HepG2 (cell line): ENCODE measurements around the gene ZFAND3. TPM values are rescaled to one million over a fixed set of nuclear protein-coding genes. Genes with fewer than 3 reads are reported as not detected.
A peak's percentile ranks its signal among the peaks of the same experiment; 100 is the strongest.

Source experiments
- ATAC-seq: fragments of 200-7000 bp; cut with Tn5 transposase; 3 replicates; pipeline ENCODE4 v1.9.1; 2020; ENCODE audit warnings: mild to moderate bottlenecking, moderate library complexity
- BruUV-seq: library from RNA; stranded (reverse); fragments of 400-500 nt; replicated peaks from 2 replicates; lab custom pipeline; 2021; lab: Mats Ljungman, UMichigan
- CTCF ChIA-PET: fragments of 300-600 bp; formaldehyde crosslinking; extraction: SDS; loops from one replicate; lab custom pipeline; 2021; ENCODE audit warnings: low total read pairs, inconsistent platforms, low intra/inter-chr PET ratio; lab: Yijun Ruan, JAX
- POLR2A ChIA-PET: fragments of 350-600 bp; sonication (Branson Sonifier 250); formaldehyde crosslinking; loops from one replicate; lab custom pipeline; 2020; ENCODE audit warnings: antibody characterized with exemption, inconsistent platforms; lab: Yijun Ruan, JAX
- DNase-seq: peaks from one replicate; pipeline ENCODE4 v3.0.0-alpha.2; 2015; ENCODE audit warnings: low spot score
- FAIRE-seq: peaks from 3 replicates; lab custom pipeline; 2011; peaks lifted over from hg19 to GRCh38; lab: Jason Lieb, UNC
- H2AFZ ChIP-seq: one replicate; pipeline ENCODE4 v1.6.1; 2011; ENCODE audit warnings: low read length, inconsistent platforms
- H3K27ac ChIP-seq: fragments of 300-600 bp; 3 replicates; pipeline ENCODE4 v1.8.0; 2011; ENCODE audit warnings: mixed run types, mild to moderate bottlenecking, mixed read lengths, low read length, inconsistent platforms; ENCODE audit not compliant: insufficient read depth; ENCODE audit errors: extremely low read length
- H3K27me3 ChIP-seq, 2 experiments: fragments of 200-600 bp in 1 of 2; 2 replicates in 1 of 2; 3 replicates in 1 of 2; pipeline versions ENCODE4 v1.6.0 to v1.8.0; 2011; ENCODE audit warnings: low read length in 2 of 2, mild to moderate bottlenecking in 2 of 2, moderate library complexity in 2 of 2, inconsistent platforms in 1 of 2; ENCODE audit not compliant: insufficient read depth in 2 of 2, control insufficient read depth in 1 of 2
- H3K36me3 ChIP-seq, 2 experiments: fragments of 200-600 bp in 1 of 2; replicated peaks in 1 of 2; 2 replicates in 1 of 2; 3 replicates in 1 of 2; pipeline versions ENCODE4 v1.5.1 to v1.8.0; 2011; ENCODE audit warnings: low read length in 2 of 2, inconsistent platforms in 1 of 2; ENCODE audit not compliant: insufficient read depth in 2 of 2, control insufficient read depth in 1 of 2
- H3K4me1 ChIP-seq: 2 replicates; pipeline ENCODE4 v1.5.1; 2012; ENCODE audit warnings: low read length, inconsistent platforms; ENCODE audit not compliant: insufficient read depth
- H3K4me2 ChIP-seq: 2 replicates; pipeline ENCODE4 v1.6.0; 2011; ENCODE audit warnings: low read depth, low read length, inconsistent platforms
- H3K4me3 ChIP-seq, 3 experiments: fragments of 200-600 bp in 1 of 3; sonication (generic), shearing (Covaris generic) in 1 of 3; replicated peaks in 1 of 3; 2 replicates each; pipeline ENCODE4 v1.5.1; 2011 to 2016; ENCODE audit warnings: low read length in 3 of 3, inconsistent platforms in 2 of 3, low read depth in 2 of 3, mild to moderate bottlenecking in 2 of 3, control low read depth in 1 of 3, mixed read lengths in 1 of 3; ENCODE audit not compliant: insufficient read depth in 1 of 3
- H3K79me2 ChIP-seq: one replicate; pipeline ENCODE4 v1.6.1; 2011; ENCODE audit warnings: low read length, inconsistent platforms; ENCODE audit not compliant: insufficient read depth
- H3K9ac ChIP-seq: 2 replicates; pipeline ENCODE4 v1.6.0; 2011; ENCODE audit warnings: mild to moderate bottlenecking, low read depth, low read length, inconsistent platforms; ENCODE audit not compliant: insufficient read depth
- H3K9me3 ChIP-seq: 2 replicates; pipeline ENCODE4 v1.5.1; 2012; ENCODE audit warnings: mild to moderate bottlenecking, low read length
- H4K20me1 ChIP-seq: 2 replicates; pipeline ENCODE4 v1.6.0; 2011; ENCODE audit warnings: inconsistent platforms, mild to moderate bottlenecking, low read length, moderate library complexity; ENCODE audit not compliant: insufficient read depth
- EP300 ChIP-seq, 3 experiments: sonication (generic) in 1 of 3; formaldehyde crosslinking in 1 of 3; IDR thresholded peaks; 2 replicates each; pipeline versions ENCODE4 v1.5.1 to v1.6.1; 2011 to 2020; ENCODE audit warnings: low read depth in 2 of 3, low read length in 2 of 3, borderline replicate concordance in 1 of 3, improper control_type of control experiment in 1 of 3, mild to moderate bottlenecking in 1 of 3, missing genetic modification reagents in 1 of 3, moderate library complexity in 1 of 3
- FOXA1 ChIP-seq, 2 experiments: fragments of 450-650 bp in 1 of 2; sonication (generic) in 1 of 2; formaldehyde crosslinking in 1 of 2; IDR thresholded peaks; 2 replicates each; pipeline versions ENCODE4 v1.4.0 to v1.6.1; 2016 to 2020; ENCODE audit warnings: missing genetic modification reagents in 1 of 2
- HNF4A ChIP-seq: sonication (generic); formaldehyde crosslinking; IDR thresholded peaks from 2 replicates; pipeline ENCODE4 v1.4.0; 2020; ENCODE audit warnings: missing genetic modification reagents
- HNF4G ChIP-seq, 2 experiments: sonication (generic) in 1 of 2; formaldehyde crosslinking in 1 of 2; IDR thresholded peaks; 2 replicates each; pipeline versions ENCODE4 v1.4.0 to v1.6.1; 2011 to 2020; ENCODE audit warnings: borderline replicate concordance in 2 of 2, low read depth in 2 of 2, mild to moderate bottlenecking in 2 of 2, low read length in 1 of 2, missing genetic modification reagents in 1 of 2, moderate library complexity in 1 of 2
- NCOR1 ChIP-seq: fragments of 200-600 bp; sonication (generic); IDR thresholded peaks from 2 replicates; pipeline ENCODE4 v1.7.0; 2017; ENCODE audit warnings: antibody characterized with exemption, low read length, borderline replicate concordance
- SIN3A ChIP-seq: IDR thresholded peaks from 2 replicates; pipeline ENCODE4 v1.6.1; 2011; ENCODE audit warnings: low read depth, mild to moderate bottlenecking, control low read depth, low read length, borderline replicate concordance
- ZNF256 ChIP-seq: sonication (generic); formaldehyde crosslinking; conservative IDR thresholded peaks from 2 replicates; pipeline ENCODE4 v1.4.0; 2020; ENCODE audit warnings: missing genetic modification reagents
- WGBS: methylation state at CpG from one replicate; pipeline ENCODE4 v1.1.6; 2017; ENCODE audit warnings: low lambda C conversion rate; 5-methylcytosine and 5-hydroxymethylcytosine counted together
- in situ Hi-C: cut with HindIII; loops from 2 replicates; pipeline ENCODE4 v1.10.0; 2017; ENCODE audit warnings: low pct_unique_long_range_greater_than_20kb; ENCODE audit not compliant: extremely low pct_ligation_motif_present
- intact Hi-C: fragments of 100-400 bp; cut with micrococcal nuclease; formaldehyde crosslinking; loops from one replicate; pipeline ENCODE4 v1.10.0; 2022; ENCODE audit not compliant: unreplicated experiment
- polyA plus RNA-seq, 8 experiments: library from polyadenylated mRNA; depleted of rRNA in 3 of 8; stranded (reverse) in 7 of 8; unstranded in 1 of 8; fragments of >200 nt; fragmentation: Illumina TruSeq in 4 of 8; extraction: Trizol in 4 of 8; gene quantifications; 2 replicates each; pipeline versions ENCODE4 v1.2.1 to v1.2.3, GENCODE V29; 2011 to 2016; ENCODE audit warnings: low read depth in 4 of 8, missing spikeins in 1 of 8, mixed read lengths in 1 of 8; ENCODE audit not compliant: insufficient read depth in 1 of 8
- total RNA-seq, 5 experiments: library from RNA; depleted of rRNA; stranded (reverse); fragments of >200 nt; fragmentation: Illumina TruSeq; extraction: Trizol; gene quantifications; 2 replicates each; pipeline ENCODE4 v1.2.3, GENCODE V29; 2016; ENCODE audit warnings: low read depth in 1 of 5
- TF ChIP-seq, protein P1 (sequence below): sonication (generic); formaldehyde crosslinking; conservative IDR thresholded peaks from 2 replicates; pipeline ENCODE4 v1.4.0; 2020; ENCODE audit warnings: mild to moderate bottlenecking, missing genetic modification reagents, moderate library complexity
- TF ChIP-seq, protein P2 (sequence below): sonication (generic); formaldehyde crosslinking; IDR thresholded peaks from 2 replicates; pipeline ENCODE4 v1.4.0; 2020; ENCODE audit warnings: missing genetic modification reagents, borderline replicate concordance

Gene ZFAND3
- total and polyA plus RNA-seq, 2 of the 13 experiments (the other 11 are each of a cell fraction or from before 2014, with no cell fraction given): 16.4 to 17.1 TPM

DNA sequence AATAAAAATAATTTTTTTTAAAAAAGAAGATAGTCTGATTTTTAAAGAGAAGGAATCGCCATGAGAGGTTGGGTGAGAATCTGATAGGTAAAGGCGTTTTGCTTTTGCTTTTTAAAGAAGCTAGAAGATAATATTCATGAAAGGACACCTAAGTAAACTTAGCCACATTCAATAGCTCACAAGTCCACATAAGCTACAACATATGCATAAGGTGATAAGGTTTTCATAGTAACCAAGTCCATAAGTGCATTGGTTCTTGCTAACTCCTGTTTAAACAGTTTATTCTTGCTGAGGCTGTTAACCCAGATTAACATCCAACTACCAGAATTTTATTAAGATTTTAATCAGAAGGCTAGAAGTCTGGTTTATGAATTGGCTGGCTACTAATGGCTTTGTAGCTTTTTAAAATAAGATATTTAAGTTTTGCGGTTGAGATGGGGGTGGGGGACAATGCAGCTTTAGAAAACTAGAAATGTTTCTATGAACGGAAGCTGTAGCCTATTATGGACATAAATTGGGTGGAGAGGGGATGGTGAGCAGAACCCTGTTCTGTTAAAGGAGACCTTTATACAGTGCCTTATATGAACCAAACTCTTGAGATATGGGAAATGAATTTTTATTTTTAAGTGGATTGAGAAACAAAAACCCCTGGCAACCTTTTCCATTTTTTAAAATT is 235.1 kb downstream of the ZFAND3 start:
- ChIA-PET POLR2A (interaction anchor here (1.5 kb wide), 1 partner anchor 10 kb away, joined by 3 read pairs; no protein-coding TSS in a partner anchor), CTCF (no interaction called here)
- Histone ChIP-seq H3K27me3 (no peaks in the 10 kb centered on the region), H2AFZ (no peak overlapping the region), H3K4me2 (peak overlapping the region; percentile 14; the same call in 1 of the 2 replicates), H3K9me3 (no peaks in the 10 kb centered on the region), H3K4me1 (peaks cover 44% of the 10 kb centered on the region), H4K20me1 (no peaks in the 10 kb centered on the region), H3K9ac (no peak overlapping the region), H3K4me3 (no peak overlapping the region), H3K79me2 (peaks cover 5% of the 10 kb centered on the region), H3K27ac (peak overlapping the region; percentile 45), H3K36me3 (no peaks in the 10 kb centered on the region; a peak in 2 of 5 replicates)
- FAIRE-seq (peak; percentile 68), ATAC-seq (peak; percentile 86), DNase-seq (peak; percentile 70)
- intact Hi-C loops: no loop called here
- 64% methylated on average over 4 of the region's 4 CpGs for WGBS
- no TSS peak for BruUV-seq
- TF ChIP-seq SIN3A (no peak), HNF4A (CRISPR knock-in tag) (peak; percentile 59; the same call in 1 of the 2 replicates), FOXA1 (IDR thresholded peaks at IDR 0.05) (no peak), FOXA1 (CRISPR knock-in tag; IDR thresholded peaks at IDR 0.05) (0 out of 2 replicates have a peak, but pooled peaks have one; percentile 31), HNF4G (IDR thresholded peaks at IDR 0.05; ENCODE audit: borderline replicate concordance, low read depth, low read length) (peak; percentile 44; the same call in 1 of the 2 replicates), HNF4G (CRISPR knock-in tag; IDR thresholded peaks at IDR 0.05; ENCODE audit: borderline replicate concordance, low read depth) (no peak), NCOR1 (peak; percentile 33; the same call in 1 of the 2 replicates), EP300 (IDR thresholded peaks at IDR 0.05; ENCODE audit: low read depth in 2 of 2, low read length in 2 of 2) (peak in 1 of 2 experiments; percentile 29; a peak in 1 of 4 replicates), EP300 (CRISPR knock-in tag; IDR thresholded peaks at IDR 0.05; ENCODE audit: borderline replicate concordance) (no peak), ZNF256 (CRISPR knock-in tag) (no peak)
- TF ChIP-seq, protein P1, sequence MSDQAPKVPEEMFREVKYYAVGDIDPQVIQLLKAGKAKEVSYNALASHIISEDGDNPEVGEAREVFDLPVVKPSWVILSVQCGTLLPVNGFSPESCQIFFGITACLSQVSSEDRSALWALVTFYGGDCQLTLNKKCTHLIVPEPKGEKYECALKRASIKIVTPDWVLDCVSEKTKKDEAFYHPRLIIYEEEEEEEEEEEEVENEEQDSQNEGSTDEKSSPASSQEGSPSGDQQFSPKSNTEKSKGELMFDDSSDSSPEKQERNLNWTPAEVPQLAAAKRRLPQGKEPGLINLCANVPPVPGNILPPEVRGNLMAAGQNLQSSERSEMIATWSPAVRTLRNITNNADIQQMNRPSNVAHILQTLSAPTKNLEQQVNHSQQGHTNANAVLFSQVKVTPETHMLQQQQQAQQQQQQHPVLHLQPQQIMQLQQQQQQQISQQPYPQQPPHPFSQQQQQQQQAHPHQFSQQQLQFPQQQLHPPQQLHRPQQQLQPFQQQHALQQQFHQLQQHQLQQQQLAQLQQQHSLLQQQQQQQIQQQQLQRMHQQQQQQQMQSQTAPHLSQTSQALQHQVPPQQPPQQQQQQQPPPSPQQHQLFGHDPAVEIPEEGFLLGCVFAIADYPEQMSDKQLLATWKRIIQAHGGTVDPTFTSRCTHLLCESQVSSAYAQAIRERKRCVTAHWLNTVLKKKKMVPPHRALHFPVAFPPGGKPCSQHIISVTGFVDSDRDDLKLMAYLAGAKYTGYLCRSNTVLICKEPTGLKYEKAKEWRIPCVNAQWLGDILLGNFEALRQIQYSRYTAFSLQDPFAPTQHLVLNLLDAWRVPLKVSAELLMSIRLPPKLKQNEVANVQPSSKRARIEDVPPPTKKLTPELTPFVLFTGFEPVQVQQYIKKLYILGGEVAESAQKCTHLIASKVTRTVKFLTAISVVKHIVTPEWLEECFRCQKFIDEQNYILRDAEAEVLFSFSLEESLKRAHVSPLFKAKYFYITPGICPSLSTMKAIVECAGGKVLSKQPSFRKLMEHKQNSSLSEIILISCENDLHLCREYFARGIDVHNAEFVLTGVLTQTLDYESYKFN: peak; percentile 44
- TF ChIP-seq, protein P2, sequence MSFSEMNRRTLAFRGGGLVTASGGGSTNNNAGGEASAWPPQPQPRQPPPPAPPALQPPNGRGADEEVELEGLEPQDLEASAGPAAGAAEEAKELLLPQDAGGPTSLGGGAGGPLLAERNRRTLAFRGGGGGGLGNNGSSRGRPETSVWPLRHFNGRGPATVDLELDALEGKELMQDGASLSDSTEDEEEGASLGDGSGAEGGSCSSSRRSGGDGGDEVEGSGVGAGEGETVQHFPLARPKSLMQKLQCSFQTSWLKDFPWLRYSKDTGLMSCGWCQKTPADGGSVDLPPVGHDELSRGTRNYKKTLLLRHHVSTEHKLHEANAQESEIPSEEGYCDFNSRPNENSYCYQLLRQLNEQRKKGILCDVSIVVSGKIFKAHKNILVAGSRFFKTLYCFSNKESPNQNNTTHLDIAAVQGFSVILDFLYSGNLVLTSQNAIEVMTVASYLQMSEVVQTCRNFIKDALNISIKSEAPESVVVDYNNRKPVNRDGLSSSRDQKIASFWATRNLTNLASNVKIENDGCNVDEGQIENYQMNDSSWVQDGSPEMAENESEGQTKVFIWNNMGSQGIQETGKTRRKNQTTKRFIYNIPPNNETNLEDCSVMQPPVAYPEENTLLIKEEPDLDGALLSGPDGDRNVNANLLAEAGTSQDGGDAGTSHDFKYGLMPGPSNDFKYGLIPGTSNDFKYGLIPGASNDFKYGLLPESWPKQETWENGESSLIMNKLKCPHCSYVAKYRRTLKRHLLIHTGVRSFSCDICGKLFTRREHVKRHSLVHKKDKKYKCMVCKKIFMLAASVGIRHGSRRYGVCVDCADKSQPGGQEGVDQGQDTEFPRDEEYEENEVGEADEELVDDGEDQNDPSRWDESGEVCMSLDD (CRISPR knock-in tag): no peak
- in situ Hi-C loops: no loop called here
